IPS-20b (cell line): ENCODE data around the gene C1orf210.
A peak's percentile ranks its signal among the peaks of the same experiment; 100 is the strongest.

ENCODE experiments used
- H3K27ac ChIP-seq: one replicate; pipeline ENCODE4 v1.5.1; 2013; ENCODE audit warnings: low read length
- H3K27me3 ChIP-seq: 2 replicates; pipeline ENCODE4 v1.6.1; 2013; ENCODE audit warnings: mild to moderate bottlenecking, low read length, inconsistent platforms; ENCODE audit not compliant: insufficient read depth
- H3K36me3 ChIP-seq: 2 replicates; pipeline ENCODE4 v1.6.1; 2013; ENCODE audit warnings: low read depth, mild to moderate bottlenecking, inconsistent platforms, low read length, moderate library complexity; ENCODE audit not compliant: insufficient read depth
- H3K4me1 ChIP-seq: 2 replicates; pipeline ENCODE4 v1.6.1; 2013; ENCODE audit warnings: mild to moderate bottlenecking, control low read depth, inconsistent platforms, low read length, moderate library complexity; ENCODE audit not compliant: insufficient read depth
- H3K4me3 ChIP-seq: 2 replicates; pipeline ENCODE4 v1.5.1; 2013; ENCODE audit warnings: mild to moderate bottlenecking, low read length, inconsistent platforms
- H3K9ac ChIP-seq: 2 replicates; pipeline ENCODE4 v1.6.1; 2013; ENCODE audit warnings: low read depth, mild to moderate bottlenecking, inconsistent platforms, low read length, moderate library complexity
- H3K9me3 ChIP-seq: 2 replicates; pipeline ENCODE4 v1.6.1; 2013; ENCODE audit warnings: mild to moderate bottlenecking, low read depth, low read length, inconsistent platforms; ENCODE audit not compliant: insufficient read depth

Gene C1orf210

DNA sequence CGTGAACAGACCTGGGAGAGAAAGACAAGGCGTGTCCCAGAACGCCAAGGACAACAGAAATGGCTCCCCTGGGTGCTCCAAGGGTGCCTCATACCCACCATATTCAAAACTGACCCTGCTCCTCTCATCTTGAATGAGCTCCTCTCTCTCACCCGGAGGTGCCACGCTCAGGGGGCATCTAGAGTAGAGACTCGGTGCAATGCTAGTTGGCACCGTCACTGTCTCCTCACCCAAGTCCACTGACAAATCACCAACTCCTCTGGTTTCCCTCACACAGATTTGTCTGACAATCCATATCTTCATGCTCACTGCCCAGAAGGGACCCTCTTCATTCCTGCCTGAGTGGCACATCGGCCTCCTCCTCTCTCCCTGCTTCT, 10.6 kb downstream of the C1orf210 start:
- H3K9ac ChIP-seq: no peak overlapping the region
- no peaks in the 10 kb centered on the region for H3K27me3 ChIP-seq
- no peaks in the 10 kb centered on the region for H3K9me3 ChIP-seq
- H3K36me3 ChIP-seq: peaks cover 5% of the 10 kb centered on the region; the same call in 1 of the 2 replicates
- H3K27ac ChIP-seq: no peak overlapping the region
- H3K4me3 ChIP-seq: no peak overlapping the region
- H3K4me1 ChIP-seq: peaks cover 10% of the 10 kb centered on the region; the same call in 1 of the 2 replicates

DNA sequence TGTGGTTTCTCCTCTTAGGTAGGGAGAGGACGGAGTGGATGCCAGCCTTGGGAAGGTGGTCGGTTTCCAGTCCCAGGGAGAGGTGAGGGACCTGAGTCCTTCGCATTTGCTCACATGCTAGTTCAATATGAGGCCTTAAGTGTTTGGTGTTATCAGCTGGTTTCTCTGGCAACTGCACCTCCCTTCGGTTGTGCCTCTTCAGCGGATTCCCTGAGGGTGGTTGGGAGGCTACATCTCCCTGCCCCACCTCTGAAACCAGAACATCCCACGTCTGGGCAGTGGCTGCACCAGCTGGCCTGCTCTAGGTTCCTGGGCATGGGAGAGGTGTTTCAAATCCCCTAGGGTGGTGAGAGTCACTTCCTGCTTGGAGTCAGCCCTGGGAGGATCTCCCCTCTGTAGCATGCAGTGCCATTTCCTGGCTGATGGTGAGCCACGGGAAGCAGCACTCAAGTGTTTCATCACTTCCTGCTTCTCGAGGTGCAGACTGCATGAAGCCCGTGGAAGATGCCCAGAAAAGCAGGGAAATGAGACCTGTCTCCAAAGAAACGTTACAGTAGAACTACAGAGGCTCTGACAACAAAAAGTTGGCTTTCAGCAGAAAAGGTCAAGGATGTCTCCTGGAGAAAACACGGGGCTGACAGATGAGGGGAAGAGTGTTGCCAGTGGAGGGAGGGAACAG, 11.1 kb downstream of the C1orf210 start:
- H3K27me3 ChIP-seq: no peaks in the 10 kb centered on the region

DNA sequence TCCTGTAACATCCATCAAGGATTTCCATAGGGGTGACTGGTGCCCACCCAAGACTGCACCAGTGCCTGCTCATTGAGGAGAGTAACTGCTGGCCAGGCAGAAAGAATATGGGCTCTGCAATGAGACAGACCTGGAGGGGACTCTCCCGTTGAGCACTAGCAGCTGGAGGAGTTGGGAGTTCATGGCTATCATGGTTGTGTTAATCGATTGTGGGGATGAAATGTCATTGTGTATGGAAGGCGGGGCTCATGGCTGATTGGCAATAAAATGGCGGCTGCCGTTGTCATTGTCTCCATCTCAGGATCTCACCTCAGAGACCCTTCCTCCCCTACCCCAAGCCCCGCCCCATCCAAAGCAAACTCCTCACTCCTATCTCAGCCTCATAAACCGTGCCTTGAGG, 11.7 kb downstream of the C1orf210 start:
- H3K9me3 ChIP-seq: no peaks in the 10 kb centered on the region
- H3K4me3 ChIP-seq: no peak overlapping the region
- no peak overlapping the region for H3K9ac ChIP-seq
- no peaks in the 10 kb centered on the region for H3K27me3 ChIP-seq
- H3K27ac ChIP-seq: no peak overlapping the region
- H3K4me1 ChIP-seq: peaks cover 13% of the 10 kb centered on the region; the same call in 1 of the 2 replicates
- peaks cover 5% of the 10 kb centered on the region; the same call in 1 of the 2 replicates for H3K36me3 ChIP-seq

More for the DNA sequence above, 11.1 kb downstream of the C1orf210 start:
- H3K9ac ChIP-seq: no peak overlapping the region
- peaks cover 5% of the 10 kb centered on the region; the same call in 1 of the 2 replicates for H3K36me3 ChIP-seq
- H3K9me3 ChIP-seq: no peaks in the 10 kb centered on the region
- H3K4me1 ChIP-seq: peaks cover 13% of the 10 kb centered on the region; the same call in 1 of the 2 replicates
- no peak overlapping the region for H3K4me3 ChIP-seq
- H3K27ac ChIP-seq: no peak overlapping the region

DNA sequence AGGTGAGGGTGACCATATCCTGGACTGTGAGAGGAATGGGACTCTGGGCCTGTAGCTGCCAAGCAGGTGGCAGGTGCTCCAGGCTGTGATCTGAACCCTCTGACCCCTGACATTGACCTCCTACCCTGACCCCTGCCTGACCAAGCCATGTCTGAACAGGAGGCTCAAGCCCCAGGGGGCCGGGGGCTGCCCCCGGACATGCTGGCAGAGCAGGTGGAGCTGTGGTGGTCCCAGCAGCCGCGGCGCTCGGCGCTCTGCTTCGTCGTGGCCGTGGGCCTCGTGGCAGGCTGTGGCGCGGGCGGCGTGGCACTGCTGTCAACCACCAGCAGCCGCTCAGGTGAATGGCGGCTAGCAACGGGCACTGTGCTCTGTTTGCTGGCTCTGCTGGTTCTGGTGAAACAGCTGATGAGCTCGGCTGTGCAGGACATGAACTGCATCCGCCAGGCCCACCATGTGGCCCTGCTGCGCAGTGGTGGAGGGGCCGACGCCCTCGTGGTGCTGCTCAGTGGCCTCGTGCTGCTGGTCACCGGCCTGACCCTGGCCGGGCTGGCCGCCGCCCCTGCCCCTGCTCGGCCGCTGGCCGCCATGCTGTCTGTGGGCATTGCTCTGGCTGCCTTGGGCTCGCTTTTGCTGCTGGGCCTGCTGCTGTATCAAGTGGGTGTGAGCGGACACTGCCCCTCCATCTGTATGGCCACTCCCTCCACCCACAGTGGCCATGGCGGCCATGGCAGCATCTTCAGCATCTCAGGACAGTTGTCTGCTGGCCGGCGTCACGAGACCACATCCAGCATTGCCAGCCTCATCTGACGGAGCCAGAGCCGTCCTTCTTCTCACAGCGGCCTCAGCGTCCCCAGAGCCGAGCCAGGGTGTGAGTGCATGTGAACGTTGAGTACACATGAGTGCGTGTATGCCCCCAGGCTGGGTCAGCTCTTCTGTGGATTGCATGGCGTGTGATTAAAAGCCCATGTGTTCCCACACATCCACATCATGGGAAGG, 12.5 kb downstream of the C1orf210 start:
- peaks cover 5% of the 10 kb centered on the region; the same call in 1 of the 2 replicates for H3K36me3 ChIP-seq
- H3K4me1 ChIP-seq: peaks cover 13% of the 10 kb centered on the region; the same call in 1 of the 2 replicates
- H3K27me3 ChIP-seq: no peaks in the 10 kb centered on the region

DNA sequence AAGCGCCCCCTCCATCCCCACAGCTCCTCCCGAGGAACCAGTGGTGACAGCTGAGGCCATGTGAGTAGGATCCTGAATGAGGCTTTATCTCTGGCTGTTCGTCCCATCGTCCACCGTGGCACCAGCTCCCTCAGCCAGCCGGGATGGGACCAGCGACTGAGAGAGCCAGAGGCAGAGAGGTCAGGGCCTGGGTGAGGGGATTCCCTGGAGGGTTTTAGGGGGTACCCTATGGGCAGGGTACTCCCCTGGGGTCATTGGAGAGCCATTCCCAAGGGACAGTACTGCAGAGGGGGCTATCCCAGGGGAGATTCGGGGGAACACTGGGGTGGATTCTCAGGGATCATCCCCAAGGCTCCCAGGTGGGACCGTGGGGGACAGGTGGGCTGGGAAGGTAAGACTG, 13.2 kb downstream of the C1orf210 start:
- H3K36me3 ChIP-seq: peaks cover 5% of the 10 kb centered on the region; the same call in 1 of the 2 replicates
- H3K27ac ChIP-seq: no peak overlapping the region
- H3K4me3 ChIP-seq: no peak overlapping the region
- no peak overlapping the region for H3K9ac ChIP-seq
- H3K27me3 ChIP-seq: no peaks in the 10 kb centered on the region
- H3K9me3 ChIP-seq: no peaks in the 10 kb centered on the region
- H3K4me1 ChIP-seq: peaks cover 13% of the 10 kb centered on the region; the same call in 1 of the 2 replicates

More for the DNA sequence above, 12.5 kb downstream of the C1orf210 start:
- no peaks in the 10 kb centered on the region for H3K9me3 ChIP-seq
- H3K9ac ChIP-seq: no peak overlapping the region
- no peak overlapping the region for H3K4me3 ChIP-seq
- no peak overlapping the region for H3K27ac ChIP-seq

DNA sequence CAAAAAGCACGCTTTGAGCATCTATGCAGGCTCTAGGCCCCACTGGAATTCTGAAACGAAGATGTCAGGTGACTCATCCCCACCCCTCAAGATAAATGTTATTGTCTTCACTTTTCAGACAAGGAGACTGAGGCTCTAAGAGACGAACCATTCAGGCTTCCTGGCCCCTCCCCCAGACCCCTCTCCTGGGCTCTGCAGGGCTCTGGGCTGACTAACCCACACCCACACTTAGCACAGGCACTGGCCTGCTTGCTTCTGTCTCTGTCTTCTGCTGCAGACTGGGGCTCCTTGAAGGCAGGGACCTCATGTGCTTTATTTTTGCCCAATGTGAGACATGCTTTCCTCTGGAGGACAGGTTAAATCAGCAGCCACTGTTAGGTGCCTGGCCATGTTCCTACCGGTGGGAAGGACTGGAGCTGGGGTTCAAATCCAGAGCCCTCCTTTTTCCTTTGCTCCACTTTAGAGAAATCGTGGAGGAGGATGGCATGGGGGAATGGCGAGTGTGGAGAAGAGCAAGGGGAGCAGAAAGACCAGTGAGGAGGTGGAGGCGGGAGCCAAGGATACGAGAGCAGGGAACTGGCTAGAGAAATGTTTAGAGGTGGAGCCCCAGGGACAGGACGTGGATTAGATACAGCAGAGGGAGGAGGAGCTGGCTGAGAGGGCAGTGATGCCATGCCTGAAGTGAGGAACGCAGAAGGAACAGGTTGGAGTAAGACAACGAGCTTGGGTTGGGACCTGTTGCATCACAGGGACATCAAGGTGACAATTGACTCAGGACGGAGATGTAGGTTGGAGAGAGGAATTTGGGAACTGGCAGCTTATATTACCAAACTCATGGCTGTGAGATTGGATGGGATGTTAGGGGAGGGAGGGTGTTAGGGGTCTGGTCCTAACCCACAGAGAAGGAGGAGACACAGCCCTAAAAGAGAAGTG, 13.9 kb downstream of the C1orf210 start:
- Histone ChIP-seq H3K27ac (peak overlapping the region; percentile 32), H3K4me1 (peaks cover 13% of the 10 kb centered on the region; the same call in 1 of the 2 replicates), H3K27me3 (no peaks in the 10 kb centered on the region), H3K9ac (peak overlapping the region; percentile 55; the same call in 1 of the 2 replicates), H3K9me3 (no peaks in the 10 kb centered on the region), H3K36me3 (peaks cover 5% of the 10 kb centered on the region; the same call in 1 of the 2 replicates), H3K4me3 (peak overlapping the region; percentile 68)

DNA sequence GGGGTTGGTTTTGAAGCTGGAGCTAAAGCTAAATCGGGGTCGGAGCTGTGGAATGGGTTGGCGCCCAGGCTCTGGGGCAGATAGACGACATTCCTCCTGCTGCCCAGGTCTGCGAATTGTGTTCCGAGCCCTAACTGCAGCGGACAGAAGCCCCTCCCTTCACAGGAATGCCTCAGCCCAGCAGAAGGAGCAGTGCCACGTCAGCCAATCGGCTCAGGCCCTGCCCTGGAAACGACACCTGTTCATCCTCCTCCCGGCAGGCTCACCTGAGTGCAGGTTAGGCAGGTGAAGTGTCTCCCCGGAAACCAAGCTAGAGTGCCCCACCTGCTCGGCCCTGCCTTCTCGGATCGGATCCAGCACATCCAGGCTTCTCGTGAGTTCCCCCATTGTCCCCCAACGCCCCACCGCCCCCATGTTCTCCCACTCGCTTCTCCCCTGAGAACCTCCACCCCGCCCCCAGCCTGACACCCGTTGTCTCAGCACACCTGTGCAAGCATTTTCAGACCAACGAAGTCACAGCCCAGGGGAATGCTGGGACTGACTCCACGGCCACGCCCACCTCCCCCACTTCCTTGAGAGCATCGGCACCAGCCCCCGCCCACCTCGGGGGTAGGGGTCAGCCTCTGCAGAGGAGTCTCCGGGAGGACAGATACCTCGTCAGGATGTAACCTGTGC, 14.8 kb downstream of the C1orf210 start:
- peak overlapping the region; percentile 68 for H3K4me3 ChIP-seq
- H3K36me3 ChIP-seq: peaks cover 5% of the 10 kb centered on the region; the same call in 1 of the 2 replicates
- H3K9ac ChIP-seq: peak overlapping the region; percentile 55; the same call in 1 of the 2 replicates
- H3K4me1 ChIP-seq: peaks cover 13% of the 10 kb centered on the region; the same call in 1 of the 2 replicates
- H3K9me3 ChIP-seq: no peaks in the 10 kb centered on the region
- H3K27me3 ChIP-seq: no peaks in the 10 kb centered on the region
- H3K27ac ChIP-seq: peak overlapping the region; percentile 32

DNA sequence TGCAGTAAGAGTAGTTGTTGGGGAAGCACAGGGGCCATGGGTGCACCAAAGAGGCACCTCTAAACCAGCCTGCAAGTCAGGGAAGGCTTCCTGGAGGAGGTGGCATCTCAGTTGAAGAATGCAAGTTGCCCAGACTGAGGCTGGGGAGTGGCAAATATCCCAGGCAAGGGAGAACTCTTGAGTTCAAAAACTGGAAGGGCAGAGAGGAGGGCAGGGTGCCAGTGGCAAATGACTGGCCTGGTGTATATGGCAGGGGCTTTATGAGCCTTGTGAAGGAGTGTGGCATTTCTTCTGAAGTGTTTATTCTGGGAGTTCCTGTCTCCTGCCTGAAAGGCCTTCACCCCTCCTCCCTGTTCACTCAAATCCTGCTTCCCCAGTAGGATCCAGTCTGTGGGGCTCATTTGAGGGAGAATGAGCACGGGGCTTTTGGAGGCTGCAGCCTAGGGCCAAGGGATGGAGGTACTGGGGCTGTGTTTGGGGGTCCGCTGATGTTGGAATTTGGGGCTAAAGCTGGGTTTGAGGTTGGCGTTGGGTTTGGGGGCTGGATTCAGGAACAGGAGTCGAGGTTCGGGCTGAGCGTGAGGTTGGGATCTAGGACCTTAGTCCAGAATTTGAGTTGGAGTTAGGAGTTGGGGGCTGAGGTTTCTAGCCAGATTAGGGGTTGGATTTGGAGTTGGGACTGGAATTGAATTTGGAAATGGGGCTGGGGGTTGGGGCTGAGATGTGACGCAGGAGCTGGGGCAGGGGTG, 15.6 kb downstream of the C1orf210 start, which contains the start of gene TMEM125:
Gene TMEM125 (plus strand): TSS at position 357 of the 749 bp plus-strand sequence. CDS start 2,740 bp downstream, outside the sequence.
- H3K36me3 ChIP-seq: peaks cover 5% of the 10 kb centered on the region; the same call in 1 of the 2 replicates
- peak within 1 kb of the TSS; percentile 68 for H3K4me3 ChIP-seq
- no peaks in the 10 kb centered on the region; the same call in 1 of the 2 replicates for H3K9me3 ChIP-seq
- peaks cover 13% of the 10 kb centered on the region; the same call in 1 of the 2 replicates for H3K4me1 ChIP-seq
- peak within 1 kb of the TSS; percentile 32 for H3K27ac ChIP-seq
- peak within 1 kb of the TSS; percentile 55; the same call in 1 of the 2 replicates for H3K9ac ChIP-seq
- no peaks in the 10 kb centered on the region for H3K27me3 ChIP-seq

DNA sequence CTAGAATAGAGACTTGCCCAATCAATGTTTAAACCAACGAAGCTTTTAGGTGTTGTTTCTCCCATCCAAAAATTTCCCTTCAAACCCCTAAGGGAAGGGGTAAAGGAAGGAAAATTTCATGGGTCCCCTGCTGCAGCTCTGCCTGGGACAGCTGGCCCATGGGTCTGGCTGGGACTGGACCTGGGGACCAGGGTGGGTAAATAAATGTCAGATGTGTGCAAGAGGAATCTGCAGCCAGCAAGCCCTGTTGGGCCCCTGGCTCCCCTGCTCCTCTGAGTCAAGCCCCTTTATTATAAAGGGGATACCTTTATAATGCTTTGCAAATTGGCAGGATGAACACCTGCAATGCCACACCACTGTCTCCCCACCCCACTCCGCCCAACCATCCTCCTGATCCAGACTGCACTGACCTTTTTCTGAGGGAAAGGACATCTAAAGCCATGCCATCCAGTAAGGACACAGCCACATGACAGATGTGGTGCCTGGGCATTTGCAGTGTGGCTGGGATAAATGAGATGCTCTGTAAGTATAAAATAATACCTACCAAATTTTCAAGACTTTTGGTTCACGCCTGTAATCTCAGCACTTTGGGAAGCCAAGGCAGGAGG, 17.5 kb downstream of the C1orf210 start:
- peaks cover 13% of the 10 kb centered on the region; the same call in 1 of the 2 replicates for H3K4me1 ChIP-seq

More for the DNA sequence above, 17.5 kb downstream of the C1orf210 start:
- Histone ChIP-seq H3K9me3 (peaks cover 10% of the 10 kb centered on the region), H3K27me3 (no peaks in the 10 kb centered on the region), H3K9ac (no peak overlapping the region), H3K36me3 (no peaks in the 10 kb centered on the region), H3K4me3 (no peak overlapping the region), H3K27ac (no peak overlapping the region)
